Measurements from ENCODE around the gene LDB2. TPM values are rescaled to one million over a fixed set of nuclear protein-coding genes. Genes with fewer than 3 reads are reported as not detected.

Gene LDB2
- total RNA-seq, 2 donors from 2014 or later = 30.3 to 45.4 TPM

- peak in 1 of 2 donors; percentile 18 for ATAC-seq
- DNase-seq = no peak
- intact Hi-C loops (cut with DNase I) = no loop called here
Measured at GRCh38 chr4:16770710-16771285, 127.6 kb downstream of the LDB2 start.

- intact Hi-C loops (cut with DNase I) = no loop called here
- DNase-seq = no peak
- no peak for ATAC-seq
Measured at GRCh38 chr4:16767861-16768260, 130.6 kb downstream of the LDB2 start.

DNA sequence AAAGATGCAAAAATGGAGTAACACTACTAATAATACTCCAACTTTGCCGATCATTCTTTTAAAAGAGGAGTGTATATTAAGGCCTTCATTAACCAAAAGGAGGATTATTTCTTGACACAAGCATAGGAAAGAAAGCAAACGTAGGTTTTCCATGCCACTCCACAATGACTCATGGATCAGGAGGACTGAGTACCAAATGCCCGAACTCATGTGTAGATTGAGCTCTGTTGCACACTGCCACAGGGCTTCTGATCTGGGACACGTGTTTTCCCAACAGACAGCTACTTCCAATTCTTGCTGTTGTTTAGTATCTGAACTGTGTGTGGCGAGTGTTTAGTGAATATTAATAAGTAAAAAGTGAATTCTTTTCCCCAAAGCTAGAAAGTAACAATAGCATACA, 131.2 kb downstream of the LDB2 start:
- no peak for ATAC-seq
- intact Hi-C loops (cut with DNase I) = no loop called here
- no peak for DNase-seq

DNA sequence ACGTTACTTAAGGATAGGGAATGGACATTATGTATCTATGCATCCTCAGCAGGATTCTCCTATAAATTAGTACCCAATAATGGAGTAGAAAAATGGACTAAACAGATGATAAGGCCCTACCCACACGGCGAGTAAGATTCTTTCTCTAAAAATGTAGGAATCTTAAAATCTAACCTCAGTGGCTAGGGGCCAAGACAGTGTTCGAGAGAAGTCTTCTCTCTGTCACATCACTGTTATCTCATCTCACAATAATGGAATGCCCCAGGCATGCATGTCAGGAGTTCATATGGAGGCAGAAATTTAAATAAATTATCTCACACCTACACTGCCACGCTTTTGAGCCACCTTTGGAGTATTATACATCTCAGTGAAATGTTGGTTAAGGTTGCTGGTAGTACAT, 132.9 kb downstream of the LDB2 start:
- intact Hi-C loops (cut with DNase I) = no loop called here
- no peak for ATAC-seq
- no peak for DNase-seq

- intact Hi-C loops (cut with DNase I) = no loop called here
- ATAC-seq = no peak
Measured at GRCh38 chr4:16764622-16765021, 133.8 kb downstream of the LDB2 start.

DNA sequence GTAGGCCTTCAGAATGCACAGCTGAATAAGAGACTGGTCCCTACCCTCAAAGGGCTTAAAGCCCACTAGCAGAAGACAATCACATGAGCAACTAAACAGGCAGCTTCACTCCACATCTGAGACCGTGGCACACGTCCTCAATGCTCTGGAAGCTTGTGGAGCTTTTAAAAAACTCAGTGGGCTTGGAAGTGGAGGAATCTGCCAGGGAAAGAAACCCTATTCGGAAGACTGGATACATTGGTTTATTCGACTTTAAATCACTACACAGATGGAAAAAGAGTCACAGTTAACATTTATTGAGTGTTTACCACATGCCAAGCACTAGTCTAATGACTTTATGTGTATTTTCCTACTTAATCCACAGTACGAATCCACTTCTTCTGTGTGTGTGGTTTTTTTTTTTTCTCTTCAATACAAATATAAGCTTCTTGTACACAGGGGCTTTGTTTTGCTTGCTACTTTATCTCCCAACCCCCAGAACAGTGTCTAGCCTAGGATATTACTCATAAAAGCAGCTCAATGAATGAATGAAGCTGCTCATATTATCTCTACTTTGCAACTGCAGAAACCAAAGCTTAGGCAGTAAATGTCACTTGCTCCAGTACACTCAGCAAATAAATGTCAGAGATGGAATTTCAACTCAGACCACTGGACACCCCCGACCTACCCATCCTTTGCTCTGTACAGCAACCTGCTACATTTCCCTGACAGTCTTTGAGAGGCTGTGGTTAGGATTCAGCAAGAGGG, 137.7 kb downstream of the LDB2 start:
- intact Hi-C loops (cut with DNase I) = no loop called here
- ATAC-seq = peak in 1 of 2 donors; percentile 81
- no peak for DNase-seq

More at GRCh38 chr4:16764622-16765021, 133.8 kb downstream of the LDB2 start:
- DNase-seq = no peak

- ATAC-seq (peak; percentile 27 to 36), DNase-seq (no peak)
- intact Hi-C loops (cut with DNase I) = loop anchor here in 1 of 2 donors (10.0 kb wide), 1 partner anchor 245 kb away; no protein-coding TSS in a partner anchor
Measured at GRCh38 chr4:16759931-16760582, 138.4 kb downstream of the LDB2 start.

- no peak for ATAC-seq
- intact Hi-C loops (cut with DNase I) = loop anchor here in 1 of 2 donors (10.0 kb wide), 1 partner anchor 244 kb away; no protein-coding TSS in a partner anchor
Measured at GRCh38 chr4:16758816-16759215, 139.6 kb downstream of the LDB2 start.

DNA sequence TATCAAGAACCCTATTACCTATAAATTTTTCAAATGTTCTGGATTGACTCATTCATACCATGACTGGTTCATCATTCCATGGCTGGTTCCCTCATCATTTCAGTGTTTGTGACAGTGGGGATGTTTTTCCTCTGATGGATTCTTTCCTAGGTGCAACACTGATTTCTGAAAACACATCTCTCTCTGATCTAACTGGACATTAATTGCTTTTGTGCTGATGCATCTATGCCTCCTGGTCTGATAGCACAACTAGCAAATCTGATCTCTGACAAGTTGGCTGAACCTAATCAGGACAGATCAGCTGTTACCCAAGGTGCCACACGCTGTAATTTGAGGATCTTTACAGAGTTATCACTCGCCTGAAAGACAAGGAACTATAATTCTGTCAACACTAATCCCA, 140.2 kb downstream of the LDB2 start:
- DNase-seq (no peak), ATAC-seq (no peak)
- intact Hi-C loops (cut with DNase I) = loop anchor here in 1 of 2 donors (10.0 kb wide), 1 partner anchor 243 kb away; no protein-coding TSS in a partner anchor

More at GRCh38 chr4:16758816-16759215, 139.6 kb downstream of the LDB2 start:
- no peak for DNase-seq

GRCh38 chr4:16757080-16757521, 141.3 kb downstream of the LDB2 start:
- ATAC-seq (no peak), DNase-seq (no peak)
- intact Hi-C loops (cut with DNase I) = loop anchor here in 1 of 2 donors (10.0 kb wide), 1 partner anchor 242 kb away; no protein-coding TSS in a partner anchor

DNA sequence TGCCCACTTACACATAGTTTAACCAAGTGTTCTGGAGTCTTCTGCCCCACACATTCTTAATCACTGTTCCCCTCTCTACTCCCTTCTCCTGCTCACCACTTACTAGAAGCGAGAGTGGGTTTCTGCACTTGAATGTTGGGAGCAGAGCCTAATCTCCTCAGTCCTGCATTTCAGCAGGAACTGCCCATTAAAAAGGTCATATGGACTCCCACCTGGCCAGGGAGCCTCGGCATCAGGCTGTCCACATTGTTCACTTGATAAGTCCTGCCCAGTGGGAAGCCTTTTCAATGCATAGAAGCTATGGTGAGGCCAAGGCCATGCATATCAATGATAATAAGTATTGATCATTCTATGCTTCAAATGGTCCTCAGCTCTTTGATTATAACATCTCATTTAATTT, 144.3 kb downstream of the LDB2 start:
- ATAC-seq (no peak), DNase-seq (no peak)
- intact Hi-C loops (cut with DNase I) = loop anchor here in 1 of 2 donors (10.0 kb wide), 1 partner anchor 239 kb away; no protein-coding TSS in a partner anchor

DNA sequence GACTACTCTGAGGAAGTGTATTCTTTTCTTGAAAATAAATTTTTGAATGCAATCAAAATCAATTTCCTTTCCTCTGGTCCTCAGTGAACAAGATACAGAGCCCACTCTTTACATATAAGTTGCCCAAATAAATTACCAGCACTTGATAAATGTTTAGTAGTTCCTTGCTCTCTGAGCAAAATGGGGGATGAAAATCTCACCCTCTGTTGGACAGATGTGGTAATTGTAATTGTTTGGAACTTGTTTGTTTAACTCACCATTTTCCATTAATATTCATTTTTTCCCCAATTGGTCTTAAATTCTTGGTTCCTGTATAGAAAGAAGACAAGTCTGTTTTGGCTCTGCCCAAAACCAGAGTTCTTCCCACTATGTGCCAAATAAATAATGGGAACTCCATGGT, 146.3 kb downstream of the LDB2 start:
- DNase-seq (no peak), ATAC-seq (no peak)
- intact Hi-C loops (cut with DNase I) = loop anchor here in 1 of 2 donors (10.0 kb wide), 1 partner anchor 237 kb away; no protein-coding TSS in a partner anchor

- intact Hi-C loops (cut with DNase I) = loop anchor here in 1 of 2 donors (10.0 kb wide), 1 partner anchor 236 kb away; no protein-coding TSS in a partner anchor
- no peak for ATAC-seq
- DNase-seq = no peak
Measured at GRCh38 chr4:16750882-16751642, 147.4 kb downstream of the LDB2 start.

- DNase-seq (no peak), ATAC-seq (no peak)
- intact Hi-C loops (cut with DNase I) = loop anchor here in 1 of 2 donors (10.0 kb wide), 1 partner anchor 235 kb away; no protein-coding TSS in a partner anchor
Measured at GRCh38 chr4:16750216-16750615, 148.2 kb downstream of the LDB2 start.

GRCh38 chr4:16745887-16746286, 152.6 kb downstream of the LDB2 start:
- no peak for ATAC-seq

GRCh38 chr4:16745009-16745635, 153.3 kb downstream of the LDB2 start:
- ATAC-seq = peak; percentile 71 to 95
- DNase-seq = no peak

More at GRCh38 chr4:16745887-16746286, 152.6 kb downstream of the LDB2 start:
- no peak for DNase-seq
- intact Hi-C loops (cut with DNase I) = no loop called here

DNA sequence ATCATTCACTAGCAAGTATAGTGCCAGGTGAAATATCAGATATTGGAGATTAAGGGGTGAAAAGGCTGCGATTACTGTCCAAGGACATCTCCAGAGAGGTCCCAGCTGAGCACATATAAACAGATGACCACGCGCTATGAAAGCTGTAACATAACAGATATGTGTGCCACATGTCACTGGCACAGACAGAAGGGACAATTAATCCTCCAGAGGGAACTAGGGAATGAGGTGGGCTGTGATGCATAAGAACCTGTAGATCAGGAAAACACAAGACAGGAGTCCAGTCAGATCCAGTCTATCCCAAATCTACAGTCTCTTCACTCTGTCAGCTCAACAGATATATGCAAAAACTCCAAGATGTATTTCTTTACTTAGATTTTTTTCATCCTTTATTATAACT, 157.2 kb downstream of the LDB2 start:
- no peak for ATAC-seq
- intact Hi-C loops (cut with DNase I) = no loop called here
- DNase-seq = no peak

More at GRCh38 chr4:16745009-16745635, 153.3 kb downstream of the LDB2 start:
- intact Hi-C loops (cut with DNase I) = no loop called here

- intact Hi-C loops (cut with DNase I) = no loop called here
- DNase-seq (no peak), ATAC-seq (no peak)
Measured at GRCh38 chr4:16739997-16740624, 158.3 kb downstream of the LDB2 start.

Measured in left cardiac atrium (tissue), 4 donors.